ENCODE data around the gene ID1. TPM values are rescaled to one million over a fixed set of nuclear protein-coding genes. Genes with fewer than 3 reads are reported as not detected.
A peak's percentile ranks its signal among the peaks of the same experiment; 100 is the strongest.

ID1 gene
- total and polyA plus RNA-seq, 2 of the 13 experiments (the other 11 are each of a cell fraction or from before 2014, with no cell fraction given): 320 to 419 TPM

DNA sequence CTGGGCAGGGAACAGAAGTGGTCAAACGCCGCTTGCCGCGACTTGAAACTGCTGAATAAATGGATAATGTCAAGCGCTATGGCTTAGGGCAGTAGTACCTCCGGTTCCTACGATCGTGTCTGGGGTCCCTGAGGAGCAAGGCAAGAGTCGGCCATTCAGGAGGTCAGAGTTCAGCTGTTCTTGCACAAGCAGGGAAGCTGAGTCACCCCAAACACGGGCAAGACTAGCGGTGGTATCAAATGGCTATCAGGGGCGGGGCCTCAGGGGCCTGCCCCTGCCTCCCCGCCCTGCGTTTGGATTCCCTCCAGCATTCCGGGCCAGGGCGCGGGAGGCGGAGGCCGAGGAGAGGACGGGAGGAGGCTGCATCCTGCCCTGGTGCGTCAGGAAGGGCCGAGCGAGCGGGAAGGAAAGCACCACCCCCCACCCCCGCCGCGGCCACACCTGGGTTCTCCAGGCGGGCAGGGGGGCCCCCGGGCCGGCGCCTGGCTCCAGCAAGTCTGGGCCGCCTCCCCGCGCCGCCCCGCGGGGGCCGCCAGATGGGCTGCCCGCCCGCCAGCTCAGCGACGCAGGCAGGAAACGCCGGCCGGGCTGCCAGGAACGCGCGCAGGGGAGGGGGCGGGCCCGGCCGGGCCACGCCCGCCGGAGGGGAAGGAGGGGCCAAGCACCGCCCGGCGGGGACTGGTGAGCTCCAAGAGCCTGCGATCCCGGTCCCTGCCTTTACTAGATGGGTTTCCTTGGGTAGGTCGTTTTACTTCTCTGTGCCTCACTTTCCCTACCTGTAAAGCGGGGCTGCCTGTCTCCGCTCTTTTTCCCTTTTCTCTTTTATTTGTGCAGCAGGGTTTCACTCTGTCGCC is 32.2 kb upstream of the ID1 start (continued):
- TF ChIP-seq, protein P1, sequence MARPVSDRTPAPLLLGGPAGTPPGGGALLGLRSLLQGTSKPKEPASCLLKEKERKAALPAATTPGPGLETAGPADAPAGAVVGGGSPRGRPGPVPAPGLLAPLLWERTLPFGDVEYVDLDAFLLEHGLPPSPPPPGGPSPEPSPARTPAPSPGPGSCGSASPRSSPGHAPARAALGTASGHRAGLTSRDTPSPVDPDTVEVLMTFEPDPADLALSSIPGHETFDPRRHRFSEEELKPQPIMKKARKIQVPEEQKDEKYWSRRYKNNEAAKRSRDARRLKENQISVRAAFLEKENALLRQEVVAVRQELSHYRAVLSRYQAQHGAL (CRISPR knock-in tag; IDR thresholded peaks at IDR 0.05; ENCODE audit: not compliant biosample characterization): peak; percentile 80
- peak; percentile 94 for TF ChIP-seq ZNF552 (CRISPR knock-in tag; IDR thresholded peaks at IDR 0.05; ENCODE audit: borderline replicate concordance)
- peak; percentile 83; the same call in 1 of the 2 replicates for TF ChIP-seq KLF11 (CRISPR knock-in tag; IDR thresholded peaks at IDR 0.05)
- TF ChIP-seq MZF1 (CRISPR knock-in tag; IDR thresholded peaks at IDR 0.05; ENCODE audit: borderline replicate concordance): no peak
- TF ChIP-seq ZNF430 (CRISPR knock-in tag; IDR thresholded peaks at IDR 0.05): peak; percentile 83
- TF ChIP-seq ZNF235 (CRISPR knock-in tag; IDR thresholded peaks at IDR 0.05; ENCODE audit: borderline replicate concordance): peak; percentile 92
- peak; percentile 23; the same call in 1 of the 2 replicates for TF ChIP-seq RFX5 (IDR thresholded peaks at IDR 0.05; ENCODE audit: low read depth, low read length)
- TF ChIP-seq ZNF431 (CRISPR knock-in tag; IDR thresholded peaks at IDR 0.05; ENCODE audit: borderline replicate concordance, low read depth): peak; percentile 93
- no peak for TF ChIP-seq SRSF9 (IDR thresholded peaks at IDR 0.05; ENCODE audit: borderline replicate concordance, insufficient read depth, low read depth, low read length, poor library complexity, severe bottlenecking)
- TF ChIP-seq FOSL2 (CRISPR knock-in tag; IDR thresholded peaks at IDR 0.05): peak; percentile 100
- TF ChIP-seq EED (CRISPR knock-in tag; IDR thresholded peaks at IDR 0.05): peak; percentile 78; the same call in 1 of the 2 replicates
- peak; percentile 13; the same call in 1 of the 2 replicates for TF ChIP-seq SSRP1 (CRISPR knock-in tag; IDR thresholded peaks at IDR 0.05)
- TF ChIP-seq ZSCAN30 (CRISPR knock-in tag; IDR thresholded peaks at IDR 0.05): peak; percentile 58; the same call in 1 of the 2 replicates
- TF ChIP-seq ARNTL (CRISPR knock-in tag; IDR thresholded peaks at IDR 0.05): peak; percentile 89
- TF ChIP-seq, protein P2, sequence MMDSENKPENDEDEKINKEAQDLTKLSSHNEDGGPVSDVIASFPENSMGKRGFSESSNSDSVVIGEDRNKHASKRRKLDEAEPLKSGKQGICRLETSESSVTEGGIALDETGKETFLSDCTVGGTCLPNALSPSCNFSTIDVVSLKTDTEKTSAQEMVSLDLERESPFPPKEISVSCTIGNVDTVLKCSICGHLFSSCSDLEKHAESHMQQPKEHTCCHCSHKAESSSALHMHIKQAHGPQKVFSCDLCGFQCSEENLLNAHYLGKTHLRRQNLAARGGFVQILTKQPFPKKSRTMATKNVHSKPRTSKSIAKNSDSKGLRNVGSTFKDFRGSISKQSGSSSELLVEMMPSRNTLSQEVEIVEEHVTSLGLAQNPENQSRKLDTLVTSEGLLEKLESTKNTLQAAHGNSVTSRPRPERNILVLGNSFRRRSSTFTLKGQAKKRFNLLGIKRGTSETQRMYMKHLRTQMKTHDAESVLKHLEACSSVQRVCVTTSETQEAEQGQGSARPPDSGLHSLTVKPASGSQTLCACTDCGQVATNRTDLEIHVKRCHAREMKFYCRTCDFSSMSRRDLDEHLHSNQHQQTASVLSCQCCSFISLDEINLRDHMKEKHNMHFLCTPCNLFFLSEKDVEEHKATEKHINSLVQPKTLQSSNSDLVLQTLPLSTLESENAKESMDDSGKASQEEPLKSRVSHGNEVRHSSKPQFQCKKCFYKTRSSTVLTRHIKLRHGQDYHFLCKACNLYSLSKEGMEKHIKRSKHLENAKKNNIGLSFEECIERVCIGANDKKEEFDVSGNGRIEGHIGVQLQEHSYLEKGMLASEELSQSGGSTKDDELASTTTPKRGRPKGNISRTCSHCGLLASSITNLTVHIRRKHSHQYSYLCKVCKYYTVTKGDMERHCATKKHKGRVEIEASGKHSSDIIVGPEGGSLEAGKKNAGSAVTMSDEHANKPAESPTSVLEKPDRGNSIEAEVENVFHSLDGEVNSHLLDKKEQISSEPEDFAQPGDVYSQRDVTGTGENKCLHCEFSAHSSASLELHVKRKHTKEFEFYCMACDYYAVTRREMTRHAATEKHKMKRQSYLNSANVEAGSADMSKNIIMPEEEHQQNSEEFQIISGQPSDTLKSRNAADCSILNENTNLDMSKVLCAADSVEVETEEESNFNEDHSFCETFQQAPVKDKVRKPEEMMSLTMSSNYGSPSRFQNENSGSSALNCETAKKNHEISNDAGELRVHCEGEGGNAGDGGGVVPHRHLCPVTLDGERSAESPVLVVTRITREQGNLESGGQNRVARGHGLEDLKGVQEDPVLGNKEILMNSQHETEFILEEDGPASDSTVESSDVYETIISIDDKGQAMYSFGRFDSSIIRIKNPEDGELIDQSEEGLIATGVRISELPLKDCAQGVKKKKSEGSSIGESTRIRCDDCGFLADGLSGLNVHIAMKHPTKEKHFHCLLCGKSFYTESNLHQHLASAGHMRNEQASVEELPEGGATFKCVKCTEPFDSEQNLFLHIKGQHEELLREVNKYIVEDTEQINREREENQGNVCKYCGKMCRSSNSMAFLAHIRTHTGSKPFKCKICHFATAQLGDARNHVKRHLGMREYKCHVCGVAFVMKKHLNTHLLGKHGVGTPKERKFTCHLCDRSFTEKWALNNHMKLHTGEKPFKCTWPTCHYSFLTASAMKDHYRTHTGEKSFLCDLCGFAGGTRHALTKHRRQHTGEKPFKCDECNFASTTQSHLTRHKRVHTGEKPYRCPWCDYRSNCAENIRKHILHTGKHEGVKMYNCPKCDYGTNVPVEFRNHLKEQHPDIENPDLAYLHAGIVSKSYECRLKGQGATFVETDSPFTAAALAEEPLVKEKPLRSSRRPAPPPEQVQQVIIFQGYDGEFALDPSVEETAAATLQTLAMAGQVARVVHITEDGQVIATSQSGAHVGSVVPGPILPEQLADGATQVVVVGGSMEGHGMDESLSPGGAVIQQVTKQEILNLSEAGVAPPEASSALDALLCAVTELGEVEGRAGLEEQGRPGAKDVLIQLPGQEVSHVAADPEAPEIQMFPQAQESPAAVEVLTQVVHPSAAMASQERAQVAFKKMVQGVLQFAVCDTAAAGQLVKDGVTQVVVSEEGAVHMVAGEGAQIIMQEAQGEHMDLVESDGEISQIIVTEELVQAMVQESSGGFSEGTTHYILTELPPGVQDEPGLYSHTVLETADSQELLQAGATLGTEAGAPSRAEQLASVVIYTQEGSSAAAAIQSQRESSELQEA (CRISPR knock-in tag; IDR thresholded peaks at IDR 0.05; ENCODE audit: not compliant biosample characterization): peak; percentile 96
- TF ChIP-seq DPF2 (CRISPR knock-in tag; IDR thresholded peaks at IDR 0.05; ENCODE audit: borderline replicate concordance, low read depth): peak; percentile 94
- TF ChIP-seq MTF1 (CRISPR knock-in tag; IDR thresholded peaks at IDR 0.05): no peak
- no peak for TF ChIP-seq TOPORS (CRISPR knock-in tag; IDR thresholded peaks at IDR 0.05)
- TF ChIP-seq KLF12 (CRISPR knock-in tag; IDR thresholded peaks at IDR 0.05; ENCODE audit: borderline replicate concordance): peak; percentile 89; the same call in 1 of the 2 replicates
- no peak for TF ChIP-seq KLF13 (CRISPR knock-in tag; IDR thresholded peaks at IDR 0.05)
- TF ChIP-seq ZFP36L1 (CRISPR knock-in tag; IDR thresholded peaks at IDR 0.05): peak; percentile 81; the same call in 1 of the 2 replicates

All from HepG2 (cell line).